HG03571 (cell line): ENCODE data around the gene PTPRD.
"Not testable (repeated sequence)": the region's sequence is repeated elsewhere in the genome, so short reads cannot be mapped to it uniquely, and the experiment has no call there.

Experiments
- ATAC-seq: cut with Tn5 transposase; IDR thresholded peaks from one replicate; pipeline ENCODE4 v1.9.1; 2021; ENCODE audit not compliant: unreplicated experiment

Gene PTPRD

GRCh38 chr9:8958358-8958757 is 1654.4 kb downstream of the PTPRD start:
- no peak for ATAC-seq

- ATAC-seq: no peak
Observed at GRCh38 chr9:8955315-8955714, 1657.5 kb downstream of the PTPRD start.

DNA sequence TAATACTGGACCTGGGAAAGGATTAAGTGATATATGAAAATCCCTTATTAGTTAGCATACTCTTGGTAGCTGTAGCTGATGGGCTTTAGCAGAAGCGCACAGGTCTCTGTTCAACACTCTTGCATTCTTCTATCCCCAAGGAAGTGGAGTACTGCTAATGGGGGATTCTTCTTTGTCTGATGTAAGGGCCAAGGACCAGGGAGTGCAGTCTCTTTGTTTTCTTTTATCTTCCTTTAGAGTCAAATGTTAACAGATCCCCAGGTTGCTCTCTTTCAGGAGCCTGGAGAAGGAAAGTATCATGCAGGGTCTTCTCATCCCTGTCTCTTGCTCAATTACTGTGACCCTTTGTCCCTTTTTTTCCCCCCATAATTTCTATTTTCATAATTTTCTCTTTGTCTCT is 1666.3 kb downstream of the PTPRD start:
- no peak for ATAC-seq

GRCh38 chr9:8943392-8943791 is 1669.4 kb downstream of the PTPRD start:
- no peak for ATAC-seq

GRCh38 chr9:8940650-8941049 is 1672.2 kb downstream of the PTPRD start:
- no peak for ATAC-seq

GRCh38 chr9:8926461-8926860 is 1686.3 kb downstream of the PTPRD start:
- ATAC-seq: no peak

DNA sequence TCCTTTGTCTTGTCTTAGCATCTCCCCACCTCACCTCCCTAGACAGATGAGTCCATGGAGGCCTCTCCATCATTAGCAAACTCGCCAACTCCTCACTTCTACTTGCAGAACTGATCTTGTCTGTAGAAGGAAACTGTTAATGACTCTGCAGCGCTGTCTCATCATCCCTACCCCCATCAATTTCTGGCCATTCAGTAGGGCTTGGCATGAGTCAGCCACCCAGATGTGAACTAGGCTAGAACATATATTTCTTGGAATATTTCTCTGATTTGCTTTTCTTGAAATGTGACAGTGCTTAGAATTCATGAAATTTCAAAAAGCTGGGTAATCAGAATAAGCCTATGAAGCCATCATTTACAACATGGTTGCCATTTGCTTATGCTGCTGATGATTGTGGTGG is 1688.2 kb downstream of the PTPRD start:
- no peak for ATAC-seq

GRCh38 chr9:8920478-8921183 is 1692.2 kb downstream of the PTPRD start:
- ATAC-seq: not testable (repeated sequence)

GRCh38 chr9:8917956-8918739 is 1694.7 kb downstream of the PTPRD start:
- ATAC-seq: no peak

- no peak for ATAC-seq
Observed at GRCh38 chr9:8916771-8917170, 1696.0 kb downstream of the PTPRD start.

- ATAC-seq: no peak
Observed at GRCh38 chr9:8907868-8908267, 1704.9 kb downstream of the PTPRD start.

DNA sequence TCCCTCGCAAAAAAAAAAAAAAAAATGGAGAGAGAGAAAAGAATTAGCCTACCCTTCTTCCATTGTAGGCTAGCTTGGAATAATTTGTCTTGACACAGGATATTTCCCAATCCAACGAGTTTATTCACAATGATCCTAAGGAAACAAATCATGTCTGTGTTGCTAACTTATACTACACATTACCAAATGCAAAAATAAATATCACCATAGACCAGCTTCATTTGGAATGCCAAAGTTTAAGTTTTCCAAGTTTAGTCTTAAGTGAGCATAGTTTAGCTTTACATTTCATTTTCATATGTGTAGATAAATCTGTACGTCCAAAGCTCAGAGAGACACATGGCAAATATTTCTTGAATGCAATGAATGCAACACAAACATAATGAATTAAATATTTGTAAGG is 1707.1 kb downstream of the PTPRD start:
- ATAC-seq: no peak

- ATAC-seq: no peak
Observed at GRCh38 chr9:8904771-8905515, 1707.9 kb downstream of the PTPRD start.

- no peak for ATAC-seq
Observed at GRCh38 chr9:8903077-8903476, 1709.7 kb downstream of the PTPRD start.

DNA sequence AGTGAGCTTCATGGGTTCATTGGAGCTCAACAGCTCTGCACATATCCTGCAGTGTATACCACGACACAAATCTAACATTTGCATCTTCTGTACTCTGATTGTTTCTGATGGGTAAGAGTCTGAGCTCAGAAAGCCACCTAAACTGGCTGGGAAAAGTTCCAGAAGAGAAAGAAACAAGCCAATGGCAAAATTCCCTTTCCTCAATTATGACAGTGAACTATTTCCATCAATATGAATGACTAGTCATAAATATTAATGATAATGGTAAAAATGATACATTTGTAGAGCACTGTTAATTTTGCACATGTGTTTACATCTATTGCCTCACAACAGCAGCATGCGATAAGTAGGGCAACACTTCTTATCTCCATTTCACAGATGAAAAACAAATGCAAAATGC is 1711.7 kb downstream of the PTPRD start:
- no peak for ATAC-seq

- no peak for ATAC-seq
Observed at GRCh38 chr9:8899511-8899910, 1713.3 kb downstream of the PTPRD start.

GRCh38 chr9:8895861-8896224 is 1717.0 kb downstream of the PTPRD start:
- no peak for ATAC-seq

GRCh38 chr9:8895106-8895860 is 1717.5 kb downstream of the PTPRD start:
- ATAC-seq: no peak

- no peak for ATAC-seq
Observed at GRCh38 chr9:8890695-8891094, 1722.1 kb downstream of the PTPRD start.

DNA sequence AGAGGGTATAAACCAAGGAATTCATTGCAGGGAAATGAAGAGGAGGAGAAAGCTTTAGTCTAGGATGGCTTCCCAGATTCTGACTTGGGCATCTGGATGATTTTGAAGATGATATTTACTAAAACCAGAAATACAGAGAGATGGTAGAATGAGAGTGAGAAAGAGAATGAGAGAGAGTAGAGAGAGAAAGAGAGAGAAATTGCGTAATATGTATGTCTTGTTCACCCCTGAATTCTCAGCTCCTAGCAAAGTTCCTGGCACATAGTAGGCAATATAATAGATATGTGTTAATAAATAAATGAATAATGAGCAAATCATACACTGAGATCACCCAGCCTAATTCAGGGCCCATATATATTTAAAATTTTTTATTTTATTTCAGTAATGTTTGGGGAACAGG is 1723.7 kb downstream of the PTPRD start:
- no peak for ATAC-seq

- no peak for ATAC-seq
Observed at GRCh38 chr9:8888591-8888990, 1724.2 kb downstream of the PTPRD start.
